GM12878 (cell line): Measurements from ENCODE around the gene ACYP2. TPM values are rescaled to one million over a fixed set of nuclear protein-coding genes. Genes with fewer than 3 reads are reported as not detected.

Source experiments
- ATAC-seq: fragments of 200-7000 bp; cut with Tn5 transposase; 3 replicates; pipeline ENCODE4 v1.9.1; 2020; ENCODE audit warnings: mild to moderate bottlenecking, moderate library complexity
- BruUV-seq: library from RNA; stranded (reverse); fragments of 400-500 nt; replicated peaks from 2 replicates; lab custom pipeline; 2021; lab: Mats Ljungman, UMichigan
- CTCF ChIA-PET: fragments of 300-600 bp; sonication (Branson Sonifier 250); formaldehyde crosslinking; extraction: SDS; loops from one replicate; lab custom pipeline; 2021; ENCODE audit warnings: inconsistent platforms; lab: Yijun Ruan, JAX
- POLR2A ChIA-PET: fragments of 350-600 bp; formaldehyde crosslinking; extraction: SDS; loops from one replicate; lab custom pipeline; 2021; ENCODE audit warnings: inconsistent platforms; lab: Charles Lee
- RAD21 ChIA-PET: fragments of 300-600 bp; sonication (Branson Sonifier 250); formaldehyde crosslinking; loops from one replicate; lab custom pipeline; 2023; ENCODE audit warnings: antibody characterized with exemption; ENCODE audit not compliant: unreplicated experiment; lab: Charles Lee
- SMC1A ChIA-PET: fragments of 300-600 bp; sonication (Branson Sonifier 250); formaldehyde crosslinking; loops from one replicate; lab custom pipeline; 2023; ENCODE audit not compliant: unreplicated experiment, uncharacterized antibody; lab: Charles Lee
- DNase-seq: peaks from one replicate; pipeline ENCODE4 v3.0.0-alpha.2; 2011; ENCODE audit warnings: low read depth, low spot score
- FAIRE-seq: peaks from 3 replicates; lab custom pipeline; 2011; peaks lifted over from hg19 to GRCh38; lab: Jason Lieb, UNC
- H2AFZ ChIP-seq: 2 replicates; pipeline ENCODE4 v1.6.0; 2011; ENCODE audit warnings: low read depth, low read length, control low read depth; ENCODE audit not compliant: control insufficient read depth
- H3K27ac ChIP-seq: 2 replicates; pipeline ENCODE4 v1.5.1; 2011; ENCODE audit warnings: control low read depth; ENCODE audit not compliant: control insufficient read depth, insufficient read depth
- H3K27me3 ChIP-seq, 2 experiments: replicated peaks in 1 of 2; 2 replicates each; pipeline versions ENCODE4 v1.6.0 to v1.6.1; 2011; ENCODE audit warnings: low read length in 1 of 2; ENCODE audit not compliant: control insufficient read depth in 2 of 2, insufficient read depth in 2 of 2
- H3K36me3 ChIP-seq, 2 experiments: 2 replicates each; pipeline ENCODE4 v1.5.1; 2011; ENCODE audit warnings: low read length in 1 of 2; ENCODE audit not compliant: control insufficient read depth in 2 of 2, insufficient read depth in 2 of 2
- H3K4me1 ChIP-seq: 2 replicates; pipeline ENCODE4 v1.6.1; 2011; ENCODE audit warnings: mild to moderate bottlenecking, low read length, moderate library complexity, mixed read lengths; ENCODE audit not compliant: control insufficient read depth, insufficient read depth
- H3K4me2 ChIP-seq: 2 replicates; pipeline ENCODE4 v1.6.0; 2011; ENCODE audit warnings: control low read depth; ENCODE audit not compliant: control insufficient read depth, insufficient read depth
- H3K4me3 ChIP-seq: fragments of 200-600 bp; sonication (generic); 2 replicates; pipeline ENCODE4 v1.5.1; 2016
- H3K79me2 ChIP-seq: 2 replicates; pipeline ENCODE4 v1.6.0; 2011; ENCODE audit warnings: low read length; ENCODE audit not compliant: control insufficient read depth, insufficient read depth
- H3K9ac ChIP-seq: 2 replicates; pipeline ENCODE4 v1.8.0; 2011; ENCODE audit warnings: low read length, control low read depth, mixed read lengths; ENCODE audit not compliant: control insufficient read depth, insufficient read depth
- H3K9me3 ChIP-seq: replicated peaks from 3 replicates; pipeline ENCODE4 v1.5.1; 2011; ENCODE audit warnings: mild to moderate bottlenecking, low read length; ENCODE audit not compliant: control insufficient read depth, insufficient read depth
- H4K20me1 ChIP-seq: 2 replicates; pipeline ENCODE4 v1.6.0; 2011; ENCODE audit not compliant: control insufficient read depth, insufficient read depth
- BCL11A ChIP-seq: IDR thresholded peaks from 2 replicates; pipeline ENCODE4 v1.6.1; 2011; ENCODE audit warnings: low read depth, low read length
- CHD2 ChIP-seq: IDR thresholded peaks from 2 replicates; pipeline ENCODE4 v1.6.1; 2011; ENCODE audit warnings: low read depth, low read length, improper control_type of control experiment, borderline replicate concordance
- CREM ChIP-seq: IDR thresholded peaks from 2 replicates; pipeline ENCODE4 v1.6.1; 2014; ENCODE audit warnings: antibody characterized with exemption, low read depth
- KLF5 ChIP-seq: fragments of 450-650 bp; IDR thresholded peaks from 2 replicates; pipeline ENCODE4 v1.6.1; 2014; ENCODE audit warnings: mild to moderate bottlenecking; ENCODE audit not compliant: partially characterized antibody
- NBN ChIP-seq: fragments of 450-650 bp; IDR thresholded peaks from 2 replicates; pipeline ENCODE4 v1.6.1; 2016
- NFIC ChIP-seq: IDR thresholded peaks from 2 replicates; pipeline ENCODE4 v1.6.1; 2012; ENCODE audit warnings: low read depth, mild to moderate bottlenecking, inconsistent platforms, low read length, moderate library complexity
- SIN3A ChIP-seq: IDR thresholded peaks from 2 replicates; pipeline ENCODE4 v1.6.1; 2012; ENCODE audit warnings: low read depth, low read length, improper control_type of control experiment
- WGBS: methylation state at CpG from one replicate; pipeline ENCODE4 v1.1.6; 2016; ENCODE audit warnings: low lambda C conversion rate; ENCODE audit not compliant: insufficient replicate concordance, insufficient coverage; ENCODE audit errors: missing lambda C conversion rate; 5-methylcytosine and 5-hydroxymethylcytosine counted together
- in situ Hi-C: fragments of 300-500 bp; cut with MboI; formaldehyde crosslinking; loops from 9 replicates; pipeline ENCODE4 v1.14.3; 2018; ENCODE audit warnings: mixed read lengths
- intact Hi-C: fragments of 100-400 bp; cut with micrococcal nuclease; formaldehyde crosslinking; loops from one replicate; pipeline ENCODE4 v1.14.2; 2022; ENCODE audit not compliant: unreplicated experiment
- polyA plus RNA-seq, 11 experiments: library from polyadenylated mRNA; depleted of rRNA in 4 of 11; unstranded in 6 of 11; stranded (reverse) in 5 of 11; fragments of >200 nt; fragmentation: Nextera tagmentation in 4 of 11; fragmentation: Illumina TruSeq in 1 of 11; extraction: Ambion mirVana in 4 of 11; extraction: Trizol in 1 of 11; gene quantifications; 1 replicate in 1 of 11; 2 replicates in 10 of 11; pipeline versions ENCODE4 v1.2.1 to v1.2.3, GENCODE V29; 2011 to 2016; ENCODE audit warnings: inconsistent platforms in 2 of 11, missing spikeins in 2 of 11, low read depth in 1 of 11
- total RNA-seq, 4 experiments: library from RNA; depleted of rRNA in 3 of 4; stranded (reverse); fragments of >200 nt in 3 of 4; fragmentation: Illumina TruSeq in 1 of 4; extraction: Trizol in 1 of 4; gene quantifications; 2 replicates each; pipeline versions ENCODE4 v1.2.1 to v1.2.3, GENCODE V29; 2013 to 2021

ACYP2 gene
- total and polyA plus RNA-seq, 10 of the 15 experiments (the other 5 are each of a cell fraction or from before 2014, with no cell fraction given) = 4.2 to 16.3 (median 9.0) TPM

DNA sequence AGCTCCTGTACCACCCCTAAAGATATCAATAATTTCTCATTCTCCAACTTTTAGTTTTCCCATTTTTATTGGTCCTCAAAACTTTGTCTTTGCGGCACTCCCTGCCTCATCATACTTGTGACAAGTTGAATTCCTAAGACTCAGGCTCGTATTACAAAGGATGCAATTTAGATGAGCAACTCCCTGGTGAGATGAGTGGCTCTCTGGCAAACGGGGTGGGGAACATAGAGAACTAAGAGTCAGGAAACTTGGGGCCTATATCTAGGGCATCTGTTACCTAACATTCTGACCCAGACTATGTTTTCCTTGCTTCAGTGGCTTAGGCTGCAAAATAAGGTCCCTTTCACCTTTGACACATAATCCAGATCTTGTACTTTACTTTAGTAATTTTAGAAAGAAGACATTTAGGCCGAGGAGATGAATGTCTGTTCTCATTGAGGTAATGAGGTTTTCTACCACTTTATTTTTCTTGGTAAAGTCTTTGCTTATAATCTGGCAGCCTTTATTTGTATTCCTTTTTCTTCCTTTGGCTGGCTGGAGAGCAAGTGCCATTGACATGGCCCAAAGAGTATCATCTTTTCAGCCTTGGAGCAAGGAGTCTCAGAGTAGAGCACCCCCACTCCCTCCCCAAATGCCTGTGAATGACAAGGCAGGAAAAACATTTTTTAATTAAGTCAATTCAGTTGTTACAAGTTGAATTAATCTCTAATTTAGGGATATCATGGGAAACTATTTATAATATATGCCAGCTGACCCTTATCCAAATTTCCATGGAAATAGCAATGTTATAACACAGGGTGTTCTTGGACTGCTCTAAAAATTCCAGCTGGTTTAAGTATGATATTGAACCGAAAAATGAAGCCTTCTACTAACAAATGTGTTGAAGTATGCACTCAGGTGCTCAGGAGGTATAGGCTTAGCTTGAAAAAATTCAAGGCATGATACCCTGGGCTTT is 125.4 kb downstream of the ACYP2 start:
- Histone ChIP-seq H3K4me1 (no peaks in the 10 kb centered on the region), H3K4me2 (no peak overlapping the region), H3K36me3 (no peaks in the 10 kb centered on the region), H3K4me3 (no peak overlapping the region), H2AFZ (no peak overlapping the region), H3K27me3 (no peaks in the 10 kb centered on the region), H3K27ac (no peak overlapping the region), H3K79me2 (no peaks in the 10 kb centered on the region), H3K9ac (no peak overlapping the region), H3K9me3 (no peaks in the 10 kb centered on the region), H4K20me1 (no peaks in the 10 kb centered on the region)
- FAIRE-seq (no peak), ATAC-seq (no peak), DNase-seq (no peak)
- intact Hi-C loops = no loop called here
- ChIA-PET POLR2A (interaction anchor here (0.5 kb wide), 1 partner anchor 224 kb away, joined by 4 read pairs; no protein-coding TSS in a partner anchor), RAD21 (interaction anchor here (0.6 kb wide), 1 partner anchor 9 kb away, joined by 5 read pairs; no protein-coding TSS in a partner anchor), SMC1A (no interaction called here), CTCF (interaction anchor here (1.0 kb wide), 1 partner anchor 134 kb away, joined by 3 read pairs; no protein-coding TSS in a partner anchor)
- TF ChIP-seq NBN (no peak), BCL11A (no peak), CHD2 (no peak), NFIC (no peak), CREM (no peak), KLF5 (no peak)
- 14% methylated on average over 5 of the region's 5 CpGs for WGBS
- BruUV-seq = no TSS peak
- in situ Hi-C loops = no loop called here

DNA sequence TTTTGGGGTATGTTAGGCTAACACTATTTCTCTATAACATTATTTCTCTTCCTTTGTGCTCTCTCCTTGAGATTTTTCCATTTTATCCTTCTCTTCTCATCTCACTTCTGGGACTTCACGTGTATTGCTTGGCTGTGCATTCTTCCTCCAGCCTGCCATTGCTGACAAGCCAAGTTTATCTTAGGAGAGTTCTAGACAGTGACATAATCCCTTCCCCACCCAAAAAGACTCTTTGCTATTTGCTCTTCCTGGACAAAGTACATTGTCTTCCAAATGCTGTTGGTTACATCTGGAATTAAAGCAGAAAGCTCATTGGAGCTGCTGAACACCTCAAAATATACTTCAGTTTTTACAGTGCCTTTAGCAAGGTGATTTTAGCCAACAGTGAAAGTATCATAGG is 131.7 kb downstream of the ACYP2 start:
- 0% methylated on average over 1 of the region's 1 CpG for WGBS
- Histone ChIP-seq H3K27me3 (no peaks in the 10 kb centered on the region), H3K27ac (no peak overlapping the region), H3K9me3 (no peaks in the 10 kb centered on the region), H3K4me2 (no peak overlapping the region), H4K20me1 (no peaks in the 10 kb centered on the region), H3K36me3 (no peaks in the 10 kb centered on the region), H3K79me2 (no peaks in the 10 kb centered on the region), H3K9ac (no peak overlapping the region), H3K4me3 (no peak overlapping the region), H2AFZ (no peak overlapping the region), H3K4me1 (no peaks in the 10 kb centered on the region)
- intact Hi-C loops (no loop called here), in situ Hi-C loops (no loop called here)
- no peak for FAIRE-seq
- no peak for DNase-seq
- POLR2A ChIA-PET = no interaction called here
- BruUV-seq = no TSS peak
- CTCF ChIA-PET = no interaction called here
- RAD21 ChIA-PET = no interaction called here
- TF ChIP-seq SIN3A = no peak
- SMC1A ChIA-PET = no interaction called here
- no peak for ATAC-seq
